Measurements from ENCODE around the gene IGFBP7.

GRCh38 chr4:57157596-57158137 lies 47.5 kb upstream of the IGFBP7 start:
- TF ChIP-seq CTCF (IDR thresholded peaks at IDR 0.05; ENCODE audit: low read length) (no peak), EZH2 (optimal IDR thresholded peaks at IDR 0.05; ENCODE audit: low read depth, low read length) (no peak)

Data from MM.1S (cell line).